ENCODE measurements around the gene CIZ1. TPM values are rescaled to one million over a fixed set of nuclear protein-coding genes. Genes with fewer than 3 reads are reported as not detected.

CIZ1 gene
- total RNA-seq, 4 donors from 2014 or later, result 86.7 to 136 (median 115) TPM

GRCh38 chr9:128208386-128208785, 17.0 kb upstream of the CIZ1 start:
- Histone ChIP-seq H3K4me1 (peaks cover 62% of the 10 kb centered on the region), H3K36me3 (no peaks in the 10 kb centered on the region), H3K27me3 (peaks cover 8% of the 10 kb centered on the region), H3K27ac (peak overlapping the region; percentile 22), H3K4me3 (no peak overlapping the region), H3K9me3 (no peaks in the 10 kb centered on the region)
- 54% methylated on average over 7 of the region's 7 CpGs for WGBS
- no peak for TF ChIP-seq EP300 (IDR thresholded peaks at IDR 0.05)
- no peak for TF ChIP-seq POLR2AphosphoS5 (IDR thresholded peaks at IDR 0.05)
- TF ChIP-seq POLR2A (IDR thresholded peaks at IDR 0.05), result no peak
- no peak for TF ChIP-seq CTCF (IDR thresholded peaks at IDR 0.05)
- DNase-seq (ENCODE audit: low spot score in 2 of 2), result no peak

GRCh38 chr9:128206916-128207910, 15.8 kb upstream of the CIZ1 start:
- no peak for DNase-seq (ENCODE audit: low spot score in 2 of 2)
- H3K4me3 ChIP-seq, result no peak overlapping the region
- WGBS, result 38% methylated on average over 10 of the region's 15 CpGs
- no peaks in the 10 kb centered on the region for H3K36me3 ChIP-seq
- TF ChIP-seq POLR2A (IDR thresholded peaks at IDR 0.05), result no peak
- no peak for TF ChIP-seq POLR2AphosphoS5 (IDR thresholded peaks at IDR 0.05)
- no peak for TF ChIP-seq EP300 (IDR thresholded peaks at IDR 0.05)
- no peak for TF ChIP-seq CTCF (IDR thresholded peaks at IDR 0.05)
- H3K4me1 ChIP-seq, result peaks cover 62% of the 10 kb centered on the region
- peaks cover 8% of the 10 kb centered on the region for H3K27me3 ChIP-seq
- H3K27ac ChIP-seq, result peak overlapping the region; percentile 21
- no peaks in the 10 kb centered on the region for H3K9me3 ChIP-seq

- Histone ChIP-seq H3K36me3 (no peaks in the 10 kb centered on the region), H3K9me3 (no peaks in the 10 kb centered on the region), H3K4me1 (peaks cover 54% of the 10 kb centered on the region), H3K27me3 (peaks cover 8% of the 10 kb centered on the region), H3K27ac (no peak overlapping the region), H3K4me3 (no peak overlapping the region)
- TF ChIP-seq POLR2AphosphoS5 (IDR thresholded peaks at IDR 0.05) (no peak), POLR2A (IDR thresholded peaks at IDR 0.05) (no peak), CTCF (IDR thresholded peaks at IDR 0.05) (no peak), EP300 (IDR thresholded peaks at IDR 0.05) (no peak)
- WGBS, result 78% methylated on average over 3 of the region's 3 CpGs
- DNase-seq (ENCODE audit: low spot score in 2 of 2), result no peak
Measured at GRCh38 chr9:128206484-128206883, 15.1 kb upstream of the CIZ1 start.

GRCh38 chr9:128205296-128205944, 14.0 kb upstream of the CIZ1 start:
- no peak for TF ChIP-seq POLR2AphosphoS5 (IDR thresholded peaks at IDR 0.05)
- no peak for TF ChIP-seq EP300 (IDR thresholded peaks at IDR 0.05)
- TF ChIP-seq CTCF (IDR thresholded peaks at IDR 0.05), result no peak
- TF ChIP-seq POLR2A (IDR thresholded peaks at IDR 0.05), result no peak
- no peaks in the 10 kb centered on the region for H3K9me3 ChIP-seq
- H3K4me3 ChIP-seq, result no peak overlapping the region
- no peaks in the 10 kb centered on the region for H3K36me3 ChIP-seq
- peaks cover 46% of the 10 kb centered on the region for H3K4me1 ChIP-seq
- DNase-seq (ENCODE audit: low spot score in 2 of 2), result no peak
- WGBS, result 87% methylated on average over 13 of the region's 16 CpGs
- peaks cover 8% of the 10 kb centered on the region for H3K27me3 ChIP-seq
- no peak overlapping the region for H3K27ac ChIP-seq

GRCh38 chr9:128204858-128205257, 13.5 kb upstream of the CIZ1 start:
- Histone ChIP-seq H3K4me1 (peaks cover 46% of the 10 kb centered on the region), H3K27ac (peak overlapping the region; percentile 2), H3K4me3 (peak overlapping the region; percentile 93), H3K9me3 (no peaks in the 10 kb centered on the region), H3K27me3 (peaks cover 8% of the 10 kb centered on the region), H3K36me3 (no peaks in the 10 kb centered on the region)
- no peak for TF ChIP-seq POLR2AphosphoS5 (IDR thresholded peaks at IDR 0.05)
- TF ChIP-seq EP300 (IDR thresholded peaks at IDR 0.05), result no peak
- TF ChIP-seq POLR2A (IDR thresholded peaks at IDR 0.05), result no peak
- no peak for TF ChIP-seq CTCF (IDR thresholded peaks at IDR 0.05)
- 100% methylated on average over 1 of the region's 7 CpGs for WGBS
- no peak for DNase-seq (ENCODE audit: low spot score in 2 of 2)

Measured in suprapubic skin (tissue), 4 donors.